Inflammatory macrophage (primary cell): ENCODE measurements around the gene IBTK.
A peak's percentile ranks its signal among the peaks of the same experiment; 100 is the strongest.
"Not testable (repeated sequence)": the region's sequence is repeated elsewhere in the genome, so short reads cannot be mapped to it uniquely, and the experiment has no call there.

Source experiments
- DNase-seq, 2 donors: peaks; one replicate each; pipeline ENCODE4 v3.0.0-alpha.2; 2020 to 2022

IBTK gene

GRCh38 chr6:82245376-82245775 is 2.2 kb downstream of the IBTK start:
- no peak for DNase-seq

GRCh38 chr6:82243884-82244283 is 3.7 kb downstream of the IBTK start:
- DNase-seq = no peak

GRCh38 chr6:82240186-82240585 is 7.4 kb downstream of the IBTK start:
- DNase-seq = no peak

GRCh38 chr6:82239597-82239996 is 7.9 kb downstream of the IBTK start:
- no peak for DNase-seq

- no peak for DNase-seq
Measured at GRCh38 chr6:82237013-82237412, 10.5 kb downstream of the IBTK start.

- DNase-seq = no peak
Measured at GRCh38 chr6:82227770-82228169, 19.8 kb downstream of the IBTK start.

GRCh38 chr6:82220167-82220566 is 27.4 kb downstream of the IBTK start:
- no peak for DNase-seq

- DNase-seq = peak; percentile 38 to 76
Measured at GRCh38 chr6:82217018-82217586, 30.4 kb downstream of the IBTK start.

- DNase-seq = peak; percentile 71 to 78
Measured at GRCh38 chr6:82216549-82216948, 31.0 kb downstream of the IBTK start.

- no peak for DNase-seq
Measured at GRCh38 chr6:82211326-82211725, 36.2 kb downstream of the IBTK start.

GRCh38 chr6:82208913-82209312 is 38.6 kb downstream of the IBTK start:
- DNase-seq = no peak

GRCh38 chr6:82205930-82206392 is 41.6 kb downstream of the IBTK start:
- no peak for DNase-seq

- DNase-seq = no peak
Measured at GRCh38 chr6:82204020-82204419, 43.5 kb downstream of the IBTK start.

- no peak for DNase-seq
Measured at GRCh38 chr6:82197784-82198183, 49.8 kb downstream of the IBTK start.

- not testable (repeated sequence) for DNase-seq
Measured at GRCh38 chr6:82197245-82197644, 50.3 kb downstream of the IBTK start.

- DNase-seq = no peak
Measured at GRCh38 chr6:82196161-82196560, 51.4 kb downstream of the IBTK start.

GRCh38 chr6:82195619-82196018 is 51.9 kb downstream of the IBTK start:
- no peak for DNase-seq

GRCh38 chr6:82185948-82186535 is 61.5 kb downstream of the IBTK start:
- DNase-seq = no peak

GRCh38 chr6:82183642-82184282 is 63.8 kb downstream of the IBTK start:
- DNase-seq = no peak

GRCh38 chr6:82182756-82183155 is 64.8 kb downstream of the IBTK start:
- DNase-seq = no peak

GRCh38 chr6:82179415-82179814 is 68.1 kb downstream of the IBTK start:
- DNase-seq = no peak

GRCh38 chr6:82178759-82179112 is 68.8 kb downstream of the IBTK start:
- no peak for DNase-seq

- no peak for DNase-seq
Measured at GRCh38 chr6:82178077-82178758, 69.3 kb downstream of the IBTK start.

- DNase-seq = no peak
Measured at GRCh38 chr6:82176616-82177015, 70.9 kb downstream of the IBTK start.
